Astrocyte of the spinal cord (primary cell): Measurements from ENCODE around the gene TRIP10.
A peak's percentile ranks its signal among the peaks of the same experiment; 100 is the strongest.
"Not testable (repeated sequence)": the region's sequence is repeated elsewhere in the genome, so short reads cannot be mapped to it uniquely, and the experiment has no call there.

Experiments used
- DNase-seq: peaks from one replicate; pipeline ENCODE4 v3.0.0; 2011; ENCODE audit warnings: low read depth, low spot score
- H3K4me3 ChIP-seq: 2 replicates; pipeline ENCODE4 v1.5.1; 2011; ENCODE audit warnings: low read depth, mild to moderate bottlenecking, low read length, moderate library complexity
- in situ Hi-C: cut with HindIII; loops from 2 replicates; pipeline ENCODE4 v1.10.0; 2017; ENCODE audit warnings: low sequenced_read_pairs
- TF ChIP-seq, protein P1 (sequence below): IDR thresholded peaks from 2 replicates; pipeline ENCODE4 v1.5.1; 2012; ENCODE audit warnings: low read depth, mild to moderate bottlenecking, low read length, inconsistent platforms

The TRIP10 gene

GRCh38 chr19:6740589-6741343 is 1.3 kb downstream of the TRIP10 start:
- DNase-seq = peak; percentile 37
- peak overlapping the region; percentile 93 for H3K4me3 ChIP-seq
- in situ Hi-C loops = no loop called here
- TF ChIP-seq, protein P1, sequence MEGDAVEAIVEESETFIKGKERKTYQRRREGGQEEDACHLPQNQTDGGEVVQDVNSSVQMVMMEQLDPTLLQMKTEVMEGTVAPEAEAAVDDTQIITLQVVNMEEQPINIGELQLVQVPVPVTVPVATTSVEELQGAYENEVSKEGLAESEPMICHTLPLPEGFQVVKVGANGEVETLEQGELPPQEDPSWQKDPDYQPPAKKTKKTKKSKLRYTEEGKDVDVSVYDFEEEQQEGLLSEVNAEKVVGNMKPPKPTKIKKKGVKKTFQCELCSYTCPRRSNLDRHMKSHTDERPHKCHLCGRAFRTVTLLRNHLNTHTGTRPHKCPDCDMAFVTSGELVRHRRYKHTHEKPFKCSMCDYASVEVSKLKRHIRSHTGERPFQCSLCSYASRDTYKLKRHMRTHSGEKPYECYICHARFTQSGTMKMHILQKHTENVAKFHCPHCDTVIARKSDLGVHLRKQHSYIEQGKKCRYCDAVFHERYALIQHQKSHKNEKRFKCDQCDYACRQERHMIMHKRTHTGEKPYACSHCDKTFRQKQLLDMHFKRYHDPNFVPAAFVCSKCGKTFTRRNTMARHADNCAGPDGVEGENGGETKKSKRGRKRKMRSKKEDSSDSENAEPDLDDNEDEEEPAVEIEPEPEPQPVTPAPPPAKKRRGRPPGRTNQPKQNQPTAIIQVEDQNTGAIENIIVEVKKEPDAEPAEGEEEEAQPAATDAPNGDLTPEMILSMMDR = no peak

GRCh38 chr19:6743066-6743465 is 3.6 kb downstream of the TRIP10 start:
- no peak overlapping the region for H3K4me3 ChIP-seq
- DNase-seq = no peak
- in situ Hi-C loops = no loop called here
- TF ChIP-seq, protein P1 = no peak

DNA sequence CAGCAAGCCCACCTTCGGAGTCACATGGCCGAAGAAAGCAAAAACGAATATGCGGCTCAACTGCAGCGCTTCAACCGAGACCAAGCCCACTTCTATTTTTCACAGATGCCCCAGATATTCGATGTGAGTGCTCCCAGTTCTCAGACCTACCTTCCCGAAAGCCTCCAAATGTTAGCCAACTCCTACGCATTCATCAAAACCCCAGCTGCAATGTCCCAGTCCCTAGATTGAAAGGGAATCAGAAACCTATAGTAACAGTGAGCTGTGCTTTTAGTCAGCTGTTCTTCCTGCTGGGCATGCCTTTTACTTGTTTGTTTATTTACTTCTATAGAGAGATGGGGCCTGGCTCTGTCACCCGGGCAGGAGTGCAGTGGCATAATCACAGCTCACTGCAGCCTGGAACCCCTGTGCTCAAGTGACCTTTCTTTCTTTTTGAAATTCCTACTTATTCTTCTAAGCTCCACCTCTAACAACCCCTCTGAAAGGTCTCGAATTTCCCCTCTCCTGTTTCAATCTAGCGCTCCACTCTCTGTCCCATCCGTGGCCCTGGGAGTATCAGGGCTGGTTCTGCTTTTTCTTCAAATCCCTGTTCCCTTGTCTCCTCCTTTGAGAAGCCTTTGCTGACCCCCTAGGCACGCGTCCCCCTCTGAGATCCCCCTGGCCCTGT is 4.4 kb downstream of the TRIP10 start:
- TF ChIP-seq, protein P1 = no peak
- peak; percentile 43 for DNase-seq
- in situ Hi-C loops = no loop called here
- H3K4me3 ChIP-seq = no peak overlapping the region

- DNase-seq = peak; percentile 79
- TF ChIP-seq, protein P1 = no peak
- in situ Hi-C loops = no loop called here
- no peak overlapping the region for H3K4me3 ChIP-seq
Measured at GRCh38 chr19:6744381-6745301, 5.2 kb downstream of the TRIP10 start.

- in situ Hi-C loops = no loop called here
- TF ChIP-seq, protein P1 = no peak
- DNase-seq = no peak
- H3K4me3 ChIP-seq = no peak overlapping the region
Measured at GRCh38 chr19:6745965-6746364, 6.5 kb downstream of the TRIP10 start.

GRCh38 chr19:6748543-6748942 is 9.1 kb downstream of the TRIP10 start:
- in situ Hi-C loops, H3K4me3 ChIP-seq, DNase-seq: not testable (repeated sequence)

DNA sequence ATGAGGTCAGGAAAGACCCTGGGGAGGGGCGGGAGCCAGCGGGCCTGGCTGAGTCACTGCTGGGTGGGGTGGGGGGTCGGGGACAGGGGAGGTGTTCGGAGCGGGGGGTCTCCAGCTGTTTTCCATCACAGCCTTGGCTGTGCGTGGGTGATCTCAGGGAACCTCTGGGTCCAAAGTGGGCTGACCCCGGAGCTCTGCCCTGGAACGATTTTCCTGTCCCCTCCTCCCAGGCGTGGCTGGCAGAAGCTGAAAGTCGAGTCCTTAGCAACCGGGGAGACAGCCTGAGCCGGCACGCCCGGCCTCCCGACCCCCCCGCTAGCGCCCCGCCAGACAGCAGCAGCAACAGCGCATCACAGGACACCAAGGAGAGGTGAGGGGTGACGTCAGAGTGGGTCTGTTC is 10.6 kb downstream of the TRIP10 start:
- in situ Hi-C loops = no loop called here
- no peak overlapping the region for H3K4me3 ChIP-seq
- DNase-seq = no peak
- TF ChIP-seq, protein P1 = no peak
